WTC11 (cell line): Measurements from ENCODE around the gene HCFC2. TPM values are rescaled to one million over a fixed set of nuclear protein-coding genes. Genes with fewer than 3 reads are reported as not detected.

ENCODE experiments used
- ATAC-seq: fragments of 200-7000 bp; cut with Tn5 transposase; 2 replicates; pipeline ENCODE4 v1.10.0; 2021; ENCODE audit warnings: mild to moderate bottlenecking, moderate library complexity
- Bru-seq: library from RNA; stranded (reverse); fragments of 400-500 nt; gene quantifications from one replicate; lab custom pipeline; 2021; lab: Mats Ljungman, UMichigan
- CTCF ChIA-PET: fragments of 300-600 bp; sonication (Branson Sonifier 250); formaldehyde crosslinking; loops from one replicate; lab custom pipeline; 2021; ENCODE audit warnings: antibody characterized with exemption; lab: Charles Lee
- POLR2A ChIA-PET: fragments of 350-600 bp; sonication (Branson Sonifier 250); formaldehyde crosslinking; loops from one replicate; lab custom pipeline; 2021; ENCODE audit warnings: antibody characterized with exemption; lab: Charles Lee
- DNase-seq: peaks from one replicate; pipeline ENCODE4 v3.0.0; 2021; ENCODE audit warnings: low spot score
- H3K27ac Mint-ChIP-seq: 2 replicates; pipeline ENCODE4 v1.8.0; 2021; ENCODE audit warnings: mixed read lengths
- H3K27me3 Mint-ChIP-seq: 2 replicates; pipeline ENCODE4 v1.8.0; 2021; ENCODE audit warnings: low read depth, mild to moderate bottlenecking, moderate library complexity, mixed read lengths
- H3K36me3 Mint-ChIP-seq: 2 replicates; pipeline ENCODE4 v1.8.0; 2021; ENCODE audit warnings: mixed read lengths
- H3K4me1 Mint-ChIP-seq: 2 replicates; pipeline ENCODE4 v1.8.0; 2022; ENCODE audit warnings: mixed read lengths
- H3K4me3 Mint-ChIP-seq: 2 replicates; pipeline ENCODE4 v1.8.0; 2021; ENCODE audit warnings: mild to moderate bottlenecking, moderate library complexity, mixed read lengths
- H3K9me3 Mint-ChIP-seq: 2 replicates; pipeline ENCODE4 v1.8.0; 2021; ENCODE audit warnings: mixed read lengths
- ELF4 ChIP-seq: sonication (generic); formaldehyde crosslinking; IDR thresholded peaks from 2 replicates; pipeline ENCODE4 v1.8.1; 2022; ENCODE audit warnings: low read depth, mild to moderate bottlenecking, moderate library complexity, missing genetic modification reagents
- ETV6 ChIP-seq: sonication (generic); formaldehyde crosslinking; IDR thresholded peaks from 2 replicates; pipeline ENCODE4 v1.8.1; 2022; ENCODE audit warnings: mild to moderate bottlenecking, missing genetic modification reagents
- FOXK1 ChIP-seq: sonication (generic); formaldehyde crosslinking; IDR thresholded peaks from 2 replicates; pipeline ENCODE4 v1.8.0; 2022; ENCODE audit warnings: mild to moderate bottlenecking, moderate library complexity, missing genetic modification reagents
- GTF2I ChIP-seq: fragments of 250-450 bp; sonication (Bioruptor Pico); conservative IDR thresholded peaks from 2 replicates; pipeline ENCODE4 v1.4.0; 2021; ENCODE audit warnings: mild to moderate bottlenecking
- NFYB ChIP-seq: sonication (generic); formaldehyde crosslinking; conservative IDR thresholded peaks from 2 replicates; pipeline ENCODE4 v1.8.0; 2022; ENCODE audit warnings: low read depth, missing genetic modification reagents
- SP1 ChIP-seq: sonication (generic); formaldehyde crosslinking; conservative IDR thresholded peaks from 2 replicates; pipeline ENCODE4 v1.8.1; 2022; ENCODE audit warnings: missing genetic modification reagents
- TCF7 ChIP-seq: sonication (generic); formaldehyde crosslinking; IDR thresholded peaks from 2 replicates; pipeline ENCODE4 v1.8.0; 2022; ENCODE audit warnings: mild to moderate bottlenecking, low read depth, missing genetic modification reagents, moderate library complexity
- ZBTB21 ChIP-seq: sonication (generic); formaldehyde crosslinking; IDR thresholded peaks from 2 replicates; pipeline ENCODE4 v1.8.1; 2023; ENCODE audit warnings: mild to moderate bottlenecking, missing genetic modification reagents, borderline replicate concordance
- ZNF232 ChIP-seq: sonication (generic); formaldehyde crosslinking; IDR thresholded peaks from 2 replicates; pipeline ENCODE4 v1.8.0; 2022; ENCODE audit warnings: mild to moderate bottlenecking, missing genetic modification reagents
- ZNF317 ChIP-seq: sonication (generic); formaldehyde crosslinking; IDR thresholded peaks from 2 replicates; pipeline ENCODE4 v1.8.1; 2023; ENCODE audit warnings: low read depth, mild to moderate bottlenecking, moderate library complexity, missing genetic modification reagents, borderline replicate concordance
- ZNF416 ChIP-seq: fragments of 250-450 bp; sonication (Bioruptor Pico); IDR thresholded peaks from 2 replicates; pipeline ENCODE4 v1.9.0; 2021; ENCODE audit warnings: mild to moderate bottlenecking, inconsistent platforms
- ZNF423 ChIP-seq: fragments of 250-450 bp; sonication (Bioruptor Pico); IDR thresholded peaks from 2 replicates; pipeline ENCODE4 v2.1.2; 2022; ENCODE audit warnings: mild to moderate bottlenecking, moderate library complexity
- long read RNA-seq, 3 experiments: library from RNA in 1 of 3; library from capped mRNA in 1 of 3; library from polyadenylated mRNA in 1 of 3; unstranded in 2 of 3; stranded (forward) in 1 of 3; transcript quantifications; one replicate each; pipeline ENCODE4 v2.0.0, GENCODE V29; 2021
- total RNA-seq: library from RNA; stranded (reverse); gene quantifications from 3 replicates; pipeline ENCODE4 v1.2.3, GENCODE V29; 2021
- TF ChIP-seq, protein P1 (sequence below): sonication (generic); formaldehyde crosslinking; IDR thresholded peaks from 2 replicates; pipeline ENCODE4 v1.8.0; 2022; ENCODE audit warnings: mild to moderate bottlenecking, missing genetic modification reagents
- TF ChIP-seq, protein P2 (sequence below): sonication (generic); formaldehyde crosslinking; IDR thresholded peaks from 2 replicates; pipeline ENCODE4 v1.8.1; 2023; ENCODE audit warnings: mild to moderate bottlenecking, missing genetic modification reagents, borderline replicate concordance
- TF ChIP-seq, protein P3 (sequence below): fragments of 250-450 bp; sonication (Bioruptor Pico); IDR thresholded peaks from 2 replicates; pipeline ENCODE4 v1.8.0; 2021; ENCODE audit warnings: mild to moderate bottlenecking
- TF ChIP-seq, protein P4 (sequence below): sonication (generic); formaldehyde crosslinking; IDR thresholded peaks from 2 replicates; pipeline ENCODE4 v1.8.1; 2023; ENCODE audit warnings: mild to moderate bottlenecking, moderate library complexity, missing genetic modification reagents
- TF ChIP-seq, protein P5 (sequence below): sonication (generic); formaldehyde crosslinking; IDR thresholded peaks from 2 replicates; pipeline ENCODE4 v1.8.1; 2022; ENCODE audit warnings: mild to moderate bottlenecking, moderate library complexity, missing genetic modification reagents
- TF ChIP-seq, protein P6 (sequence below): sonication (generic); formaldehyde crosslinking; IDR thresholded peaks from 2 replicates; pipeline ENCODE4 v1.8.0; 2022; ENCODE audit warnings: mild to moderate bottlenecking, missing genetic modification reagents
- TF ChIP-seq, protein P7 (sequence below): sonication (generic); formaldehyde crosslinking; IDR thresholded peaks from 2 replicates; pipeline ENCODE4 v1.8.0; 2022; ENCODE audit warnings: mild to moderate bottlenecking, missing genetic modification reagents

HCFC2 gene
- total RNA-seq (1.6 to 2.1 TPM (median 1.6 TPM) in 3 replicates), Bru-seq, nascent RNA (percentile 45 among the genes with signal in this experiment)
- long read RNA-seq, experiment 1, full-length matches to known transcripts, result 4 of 7 reads
- long read RNA-seq, experiment 1, partial matches to known transcripts, result 0 of 7 reads
- long read RNA-seq, experiment 1, other reads (novel, unspliced or antisense), result 3 of 7 reads
- long read RNA-seq, experiment 2, full-length matches to known transcripts, result 1 of 1 reads
- long read RNA-seq, experiment 2, partial matches to known transcripts, result 0 of 1 reads
- long read RNA-seq, experiment 2, other reads (novel, unspliced or antisense), result 0 of 1 reads
- long read RNA-seq, experiment 3, full-length matches to known transcripts, result 2 of 2 reads
- long read RNA-seq, experiment 3, partial matches to known transcripts, result 0 of 2 reads
- long read RNA-seq, experiment 3, other reads (novel, unspliced or antisense), result 0 of 2 reads

DNA sequence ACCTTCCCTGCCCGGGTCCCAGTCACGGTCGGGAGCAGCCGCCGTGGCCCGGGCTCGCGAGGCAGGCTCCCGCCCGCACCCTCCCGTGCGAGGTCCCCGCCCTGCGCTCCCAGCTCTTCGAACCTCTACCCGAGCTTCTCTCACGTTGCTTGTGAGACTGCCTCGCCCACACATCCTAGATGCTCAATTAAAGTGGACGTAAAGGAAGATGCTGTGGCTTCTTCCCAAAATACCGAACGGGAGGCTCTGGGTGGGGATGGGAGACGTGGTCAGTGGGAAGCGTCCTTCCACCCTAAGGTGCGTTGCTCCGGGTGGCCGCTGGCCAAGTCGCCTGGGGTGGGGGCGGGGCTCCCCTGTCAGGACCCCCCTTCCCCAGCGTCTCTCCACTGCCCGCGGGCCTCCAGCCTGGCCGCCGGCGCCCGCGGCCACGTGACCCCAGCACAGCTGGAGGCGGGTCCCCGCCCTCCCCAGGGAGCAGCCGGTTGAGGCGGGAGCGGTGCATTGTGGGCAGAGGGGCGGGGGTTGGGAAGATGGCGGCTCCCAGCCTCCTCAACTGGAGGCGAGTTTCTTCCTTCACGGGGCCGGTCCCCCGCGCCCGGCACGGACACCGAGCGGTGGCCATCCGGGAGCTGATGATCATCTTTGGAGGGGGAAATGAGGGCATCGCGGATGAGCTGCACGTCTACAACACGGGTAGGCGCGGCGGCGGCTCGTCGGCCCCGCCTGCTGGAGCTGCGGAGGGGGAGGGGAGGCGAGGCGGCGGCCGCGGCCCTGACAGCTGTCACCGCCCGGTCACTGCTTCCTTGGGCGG lies at the start of gene HCFC2:
Gene HCFC2 (plus strand): TSS at position 501 of the 811 bp plus-strand sequence. CDS start 30 bp downstream, at position 531.
- DNase-seq, result peak; percentile 83
- peaks cover 31% of the 10 kb centered on the region for H3K27me3 Mint-ChIP-seq
- CTCF ChIA-PET, result interaction anchor here (0.8 to 1.8 kb wide), 5 partner anchors 8 to 61 kb away, joined by 3 to 16 read pairs (median 3); no protein-coding TSS in a partner anchor
- TF ChIP-seq TCF7 (CRISPR knock-in tag) (no peak), ZBTB21 (0 out of 2 replicates have a peak, but pooled peaks have one; percentile 54), ZNF317 (CRISPR knock-in tag) (0 out of 2 replicates have a peak, but pooled peaks have one; percentile 12), SP1 (CRISPR knock-in tag) (peak; percentile 75; the same call in 1 of the 2 replicates), ZNF232 (CRISPR knock-in tag) (peak; percentile 74; the same call in 1 of the 2 replicates), FOXK1 (peak; percentile 14; the same call in 1 of the 2 replicates), NFYB (CRISPR knock-in tag) (no peak), ZNF423 (CRISPR knock-in tag) (peak; percentile 88), GTF2I (peak; percentile 65; the same call in 1 of the 2 replicates), ETV6 (0 out of 2 replicates have a peak, but pooled peaks have one; percentile 37), ELF4 (no peak), ZNF416 (CRISPR knock-in tag) (0 out of 2 replicates have a peak, but pooled peaks have one; percentile 5)
- TF ChIP-seq, protein P1, sequence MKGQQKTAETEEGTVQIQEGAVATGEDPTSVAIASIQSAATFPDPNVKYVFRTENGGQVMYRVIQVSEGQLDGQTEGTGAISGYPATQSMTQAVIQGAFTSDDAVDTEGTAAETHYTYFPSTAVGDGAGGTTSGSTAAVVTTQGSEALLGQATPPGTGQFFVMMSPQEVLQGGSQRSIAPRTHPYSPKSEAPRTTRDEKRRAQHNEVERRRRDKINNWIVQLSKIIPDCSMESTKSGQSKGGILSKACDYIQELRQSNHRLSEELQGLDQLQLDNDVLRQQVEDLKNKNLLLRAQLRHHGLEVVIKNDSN (CRISPR knock-in tag), result peak; percentile 98
- TF ChIP-seq, protein P2, sequence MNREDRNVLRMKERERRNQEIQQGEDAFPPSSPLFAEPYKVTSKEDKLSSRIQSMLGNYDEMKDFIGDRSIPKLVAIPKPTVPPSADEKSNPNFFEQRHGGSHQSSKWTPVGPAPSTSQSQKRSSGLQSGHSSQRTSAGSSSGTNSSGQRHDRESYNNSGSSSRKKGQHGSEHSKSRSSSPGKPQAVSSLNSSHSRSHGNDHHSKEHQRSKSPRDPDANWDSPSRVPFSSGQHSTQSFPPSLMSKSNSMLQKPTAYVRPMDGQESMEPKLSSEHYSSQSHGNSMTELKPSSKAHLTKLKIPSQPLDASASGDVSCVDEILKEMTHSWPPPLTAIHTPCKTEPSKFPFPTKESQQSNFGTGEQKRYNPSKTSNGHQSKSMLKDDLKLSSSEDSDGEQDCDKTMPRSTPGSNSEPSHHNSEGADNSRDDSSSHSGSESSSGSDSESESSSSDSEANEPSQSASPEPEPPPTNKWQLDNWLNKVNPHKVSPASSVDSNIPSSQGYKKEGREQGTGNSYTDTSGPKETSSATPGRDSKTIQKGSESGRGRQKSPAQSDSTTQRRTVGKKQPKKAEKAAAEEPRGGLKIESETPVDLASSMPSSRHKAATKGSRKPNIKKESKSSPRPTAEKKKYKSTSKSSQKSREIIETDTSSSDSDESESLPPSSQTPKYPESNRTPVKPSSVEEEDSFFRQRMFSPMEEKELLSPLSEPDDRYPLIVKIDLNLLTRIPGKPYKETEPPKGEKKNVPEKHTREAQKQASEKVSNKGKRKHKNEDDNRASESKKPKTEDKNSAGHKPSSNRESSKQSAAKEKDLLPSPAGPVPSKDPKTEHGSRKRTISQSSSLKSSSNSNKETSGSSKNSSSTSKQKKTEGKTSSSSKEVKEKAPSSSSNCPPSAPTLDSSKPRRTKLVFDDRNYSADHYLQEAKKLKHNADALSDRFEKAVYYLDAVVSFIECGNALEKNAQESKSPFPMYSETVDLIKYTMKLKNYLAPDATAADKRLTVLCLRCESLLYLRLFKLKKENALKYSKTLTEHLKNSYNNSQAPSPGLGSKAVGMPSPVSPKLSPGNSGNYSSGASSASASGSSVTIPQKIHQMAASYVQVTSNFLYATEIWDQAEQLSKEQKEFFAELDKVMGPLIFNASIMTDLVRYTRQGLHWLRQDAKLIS, result 0 out of 2 replicates have a peak, but pooled peaks have one; percentile 83
- TF ChIP-seq, protein P3, sequence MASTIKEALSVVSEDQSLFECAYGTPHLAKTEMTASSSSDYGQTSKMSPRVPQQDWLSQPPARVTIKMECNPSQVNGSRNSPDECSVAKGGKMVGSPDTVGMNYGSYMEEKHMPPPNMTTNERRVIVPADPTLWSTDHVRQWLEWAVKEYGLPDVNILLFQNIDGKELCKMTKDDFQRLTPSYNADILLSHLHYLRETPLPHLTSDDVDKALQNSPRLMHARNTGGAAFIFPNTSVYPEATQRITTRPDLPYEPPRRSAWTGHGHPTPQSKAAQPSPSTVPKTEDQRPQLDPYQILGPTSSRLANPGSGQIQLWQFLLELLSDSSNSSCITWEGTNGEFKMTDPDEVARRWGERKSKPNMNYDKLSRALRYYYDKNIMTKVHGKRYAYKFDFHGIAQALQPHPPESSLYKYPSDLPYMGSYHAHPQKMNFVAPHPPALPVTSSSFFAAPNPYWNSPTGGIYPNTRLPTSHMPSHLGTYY (CRISPR knock-in tag), result no peak
- TF ChIP-seq, protein P4, sequence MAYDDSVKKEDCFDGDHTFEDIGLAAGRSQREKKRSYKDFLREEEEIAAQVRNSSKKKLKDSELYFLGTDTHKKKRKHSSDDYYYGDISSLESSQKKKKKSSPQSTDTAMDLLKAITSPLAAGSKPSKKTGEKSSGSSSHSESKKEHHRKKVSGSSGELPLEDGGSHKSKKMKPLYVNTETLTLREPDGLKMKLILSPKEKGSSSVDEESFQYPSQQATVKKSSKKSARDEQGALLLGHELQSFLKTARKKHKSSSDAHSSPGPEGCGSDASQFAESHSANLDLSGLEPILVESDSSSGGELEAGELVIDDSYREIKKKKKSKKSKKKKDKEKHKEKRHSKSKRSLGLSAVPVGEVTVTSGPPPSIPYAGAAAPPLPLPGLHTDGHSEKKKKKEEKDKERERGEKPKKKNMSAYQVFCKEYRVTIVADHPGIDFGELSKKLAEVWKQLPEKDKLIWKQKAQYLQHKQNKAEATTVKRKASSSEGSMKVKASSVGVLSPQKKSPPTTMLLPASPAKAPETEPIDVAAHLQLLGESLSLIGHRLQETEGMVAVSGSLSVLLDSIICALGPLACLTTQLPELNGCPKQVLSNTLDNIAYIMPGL (CRISPR knock-in tag), result peak; percentile 78
- TF ChIP-seq, protein P5, sequence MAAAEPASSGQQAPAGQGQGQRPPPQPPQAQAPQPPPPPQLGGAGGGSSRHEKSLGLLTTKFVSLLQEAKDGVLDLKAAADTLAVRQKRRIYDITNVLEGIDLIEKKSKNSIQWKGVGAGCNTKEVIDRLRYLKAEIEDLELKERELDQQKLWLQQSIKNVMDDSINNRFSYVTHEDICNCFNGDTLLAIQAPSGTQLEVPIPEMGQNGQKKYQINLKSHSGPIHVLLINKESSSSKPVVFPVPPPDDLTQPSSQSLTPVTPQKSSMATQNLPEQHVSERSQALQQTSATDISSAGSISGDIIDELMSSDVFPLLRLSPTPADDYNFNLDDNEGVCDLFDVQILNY (CRISPR knock-in tag), result peak; percentile 86; the same call in 1 of the 2 replicates
- TF ChIP-seq, protein P6, sequence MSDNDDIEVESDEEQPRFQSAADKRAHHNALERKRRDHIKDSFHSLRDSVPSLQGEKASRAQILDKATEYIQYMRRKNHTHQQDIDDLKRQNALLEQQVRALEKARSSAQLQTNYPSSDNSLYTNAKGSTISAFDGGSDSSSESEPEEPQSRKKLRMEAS (CRISPR knock-in tag), result peak; percentile 89
- TF ChIP-seq, protein P7, sequence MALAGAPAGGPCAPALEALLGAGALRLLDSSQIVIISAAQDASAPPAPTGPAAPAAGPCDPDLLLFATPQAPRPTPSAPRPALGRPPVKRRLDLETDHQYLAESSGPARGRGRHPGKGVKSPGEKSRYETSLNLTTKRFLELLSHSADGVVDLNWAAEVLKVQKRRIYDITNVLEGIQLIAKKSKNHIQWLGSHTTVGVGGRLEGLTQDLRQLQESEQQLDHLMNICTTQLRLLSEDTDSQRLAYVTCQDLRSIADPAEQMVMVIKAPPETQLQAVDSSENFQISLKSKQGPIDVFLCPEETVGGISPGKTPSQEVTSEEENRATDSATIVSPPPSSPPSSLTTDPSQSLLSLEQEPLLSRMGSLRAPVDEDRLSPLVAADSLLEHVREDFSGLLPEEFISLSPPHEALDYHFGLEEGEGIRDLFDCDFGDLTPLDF (CRISPR knock-in tag), result no peak

More for the DNA sequence above, at the start of gene HCFC2:
- Mint-ChIP-seq H3K9me3 (no peaks in the 10 kb centered on the region), H3K4me1 (peaks cover 8% of the 10 kb centered on the region; the same call in 1 of the 2 replicates), H3K36me3 (no peaks in the 10 kb centered on the region), H3K4me3 (peak within 1 kb of the TSS; percentile 89), H3K27ac (no peak within 1 kb of the TSS; the same call in 1 of the 2 replicates)
- POLR2A ChIA-PET, result interaction anchor here (0.7 to 2.1 kb wide), 5 partner anchors 10 to 224 kb away, joined by 3 to 6 read pairs (median 4); partner anchors contain the start of genes GLT8D2, NFYB and NT5DC3
- ATAC-seq, result peak; percentile 88
